Endothelial cell (in vitro differentiated cells): ENCODE results near the gene CTNNA2. TPM values are rescaled to one million over a fixed set of nuclear protein-coding genes. Genes with fewer than 3 reads are reported as not detected.

ENCODE experiments used
- DNase-seq: peaks from one replicate; pipeline ENCODE4 v3.0.0; 2021; ENCODE audit warnings: low spot score
- H3K27ac Mint-ChIP-seq: one replicate; pipeline ENCODE4 v1.8.0; 2021; ENCODE audit warnings: mixed read lengths, inconsistent platforms; ENCODE audit not compliant: unreplicated experiment
- H3K27me3 Mint-ChIP-seq: one replicate; pipeline ENCODE4 v1.8.0; 2021; ENCODE audit warnings: mild to moderate bottlenecking, moderate library complexity, mixed read lengths, inconsistent platforms; ENCODE audit not compliant: unreplicated experiment
- H3K36me3 Mint-ChIP-seq: one replicate; pipeline ENCODE4 v1.8.0; 2021; ENCODE audit warnings: mild to moderate bottlenecking, low read depth, mixed read lengths, inconsistent platforms; ENCODE audit not compliant: unreplicated experiment
- H3K4me1 Mint-ChIP-seq: one replicate; pipeline ENCODE4 v1.8.0; 2021; ENCODE audit warnings: mild to moderate bottlenecking, mixed read lengths, inconsistent platforms; ENCODE audit not compliant: unreplicated experiment
- H3K4me3 Mint-ChIP-seq: one replicate; pipeline ENCODE4 v1.8.0; 2021; ENCODE audit warnings: mild to moderate bottlenecking, mixed read lengths, inconsistent platforms; ENCODE audit not compliant: unreplicated experiment
- H3K9me3 Mint-ChIP-seq: one replicate; pipeline ENCODE4 v1.8.0; 2021; ENCODE audit warnings: mixed read lengths, inconsistent platforms; ENCODE audit not compliant: unreplicated experiment
- CTCF ChIP-seq: fragments of 200-600 bp; sonication (generic); IDR thresholded peaks from one replicate; pipeline ENCODE4 v1.5.0; 2021; ENCODE audit warnings: antibody characterized with exemption; ENCODE audit not compliant: unreplicated experiment
- total RNA-seq: library from RNA; stranded (reverse); fragmentation: NEBNext Ultra II Directional; extraction: Animal tissue kit (Norgen Biotek cat#: 25700); gene quantifications from one replicate; pipeline ENCODE4 v1.2.1, GENCODE V29; 2021; ENCODE audit not compliant: unreplicated experiment

The CTNNA2 gene
- total RNA-seq, 1 donor from 2014 or later = 4.7 TPM

DNA sequence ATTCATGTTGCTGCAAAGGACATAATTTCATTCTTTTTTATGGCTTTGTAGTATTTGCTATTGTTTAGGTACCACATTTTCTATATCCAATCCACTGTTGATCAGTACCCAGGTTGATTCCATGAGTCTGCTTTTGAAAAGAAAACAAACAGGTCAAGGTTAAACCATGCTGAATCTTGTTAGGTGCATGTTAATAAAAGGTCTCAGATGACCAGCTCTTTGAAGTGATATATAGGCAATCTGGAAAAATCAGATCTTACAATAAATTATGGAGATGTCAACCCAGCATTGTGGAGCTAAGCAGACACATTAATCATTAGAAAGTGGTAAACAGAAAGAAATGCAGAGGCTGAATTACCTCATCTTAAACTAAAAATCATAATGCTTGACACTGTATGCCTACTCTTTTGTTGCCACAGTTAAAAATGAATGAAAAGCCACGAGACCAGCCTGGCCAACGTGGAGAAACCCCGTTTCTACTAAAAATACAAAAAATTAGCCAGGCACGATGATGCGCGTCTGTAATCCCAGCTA, 246.0 kb downstream of the CTNNA2 start:
- no peak for DNase-seq
- H3K27me3 Mint-ChIP-seq = no peaks in the 10 kb centered on the region
- TF ChIP-seq CTCF = no peak
- H3K4me3 Mint-ChIP-seq = no peak overlapping the region
- no peaks in the 10 kb centered on the region for H3K9me3 Mint-ChIP-seq
- H3K27ac Mint-ChIP-seq = no peak overlapping the region
- peaks cover 1% of the 10 kb centered on the region for H3K4me1 Mint-ChIP-seq
- no peaks in the 10 kb centered on the region for H3K36me3 Mint-ChIP-seq

- no peaks in the 10 kb centered on the region for H3K9me3 Mint-ChIP-seq
- H3K4me1 Mint-ChIP-seq = no peaks in the 10 kb centered on the region
- no peak for DNase-seq
- H3K36me3 Mint-ChIP-seq = no peaks in the 10 kb centered on the region
- H3K27me3 Mint-ChIP-seq = peaks cover 1% of the 10 kb centered on the region
- no peak for TF ChIP-seq CTCF
- no peak overlapping the region for H3K27ac Mint-ChIP-seq
- H3K4me3 Mint-ChIP-seq = no peak overlapping the region
Measured at GRCh38 chr2:79770926-79771325, 258.1 kb downstream of the CTNNA2 start.

DNA sequence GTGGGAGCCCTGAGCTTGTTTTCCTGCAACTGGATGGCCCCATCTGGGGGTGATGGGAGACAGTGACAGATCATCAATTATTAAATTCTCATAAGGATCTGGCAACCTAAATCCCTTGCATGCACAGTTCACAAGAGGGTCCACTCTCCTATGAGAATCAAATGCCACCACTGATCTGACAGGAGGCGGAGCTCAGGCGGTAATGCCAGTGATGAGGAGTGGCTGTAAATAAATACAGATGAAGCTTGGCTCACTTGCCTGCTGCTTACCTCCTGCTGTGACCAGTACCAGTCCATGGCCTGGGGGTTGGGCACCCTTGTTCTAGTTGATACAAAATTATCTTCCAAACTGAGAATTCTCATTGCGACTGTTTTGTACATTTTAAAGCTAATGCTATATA, 258.6 kb downstream of the CTNNA2 start:
- Mint-ChIP-seq H3K27ac (no peak overlapping the region), H3K9me3 (no peaks in the 10 kb centered on the region), H3K27me3 (peaks cover 1% of the 10 kb centered on the region), H3K4me3 (no peak overlapping the region), H3K36me3 (no peaks in the 10 kb centered on the region), H3K4me1 (no peaks in the 10 kb centered on the region)
- no peak for DNase-seq
- no peak for TF ChIP-seq CTCF

DNA sequence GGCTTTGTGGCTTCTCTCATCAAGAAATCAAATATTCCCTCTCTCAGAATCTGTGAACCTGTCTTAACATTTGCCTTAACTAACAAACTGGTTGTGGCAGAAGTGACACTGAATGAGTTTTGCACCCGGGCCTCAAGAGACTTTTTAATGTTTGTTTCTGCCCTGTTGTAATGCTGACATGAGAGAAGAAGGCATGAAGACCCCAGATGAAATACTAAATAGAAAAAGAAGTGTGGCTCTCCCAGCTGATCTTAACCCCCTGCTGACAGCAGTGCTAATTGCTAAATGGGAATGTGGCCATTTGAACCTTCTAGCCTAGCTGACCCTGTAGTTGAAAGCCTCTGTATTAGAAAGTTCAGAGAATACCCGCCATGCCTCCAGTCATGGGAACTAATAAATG, 261.2 kb downstream of the CTNNA2 start:
- Mint-ChIP-seq H3K4me3 (no peak overlapping the region), H3K9me3 (no peaks in the 10 kb centered on the region), H3K27ac (no peak overlapping the region), H3K36me3 (no peaks in the 10 kb centered on the region), H3K4me1 (no peaks in the 10 kb centered on the region), H3K27me3 (peaks cover 1% of the 10 kb centered on the region)
- no peak for DNase-seq
- no peak for TF ChIP-seq CTCF

GRCh38 chr2:79776461-79776860, 263.6 kb downstream of the CTNNA2 start:
- no peaks in the 10 kb centered on the region for H3K4me1 Mint-ChIP-seq

More at GRCh38 chr2:79776461-79776860, 263.6 kb downstream of the CTNNA2 start:
- no peak for DNase-seq
- no peak for TF ChIP-seq CTCF
- H3K4me3 Mint-ChIP-seq = no peak overlapping the region
- H3K36me3 Mint-ChIP-seq = no peaks in the 10 kb centered on the region
- H3K9me3 Mint-ChIP-seq = no peaks in the 10 kb centered on the region
- H3K27me3 Mint-ChIP-seq = peaks cover 1% of the 10 kb centered on the region
- no peak overlapping the region for H3K27ac Mint-ChIP-seq
